ENCODE data around the gene IZUMO2. TPM values are rescaled to one million over a fixed set of nuclear protein-coding genes. Genes with fewer than 3 reads are reported as not detected.

The IZUMO2 gene
- not detected in 2 replicates for total RNA-seq

DNA sequence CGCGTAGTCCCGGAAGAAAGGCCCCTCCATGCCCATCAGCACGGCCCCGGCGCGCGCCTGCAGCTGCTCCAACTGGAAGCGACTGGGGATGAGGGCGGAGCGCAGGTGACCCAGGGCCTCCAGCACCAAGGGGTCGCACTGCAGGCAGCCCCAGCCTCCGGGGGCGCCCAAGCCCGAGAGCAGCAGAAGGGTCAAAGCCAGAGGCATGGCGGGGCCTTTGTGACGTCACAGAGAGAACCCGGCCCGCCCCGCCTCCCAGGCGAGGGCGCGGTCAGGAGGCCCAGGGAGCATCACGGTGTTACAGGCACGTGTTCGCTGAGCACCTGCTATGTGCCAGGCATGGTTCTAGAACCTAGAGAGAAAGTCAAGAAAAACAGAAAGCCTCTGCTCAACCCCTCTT is at the start of gene IZUMO2:
Gene IZUMO2 (minus strand): TSS at position 294 of the 400 bp plus-strand sequence. CDS start 87 bp downstream, at position 207.

DNA sequence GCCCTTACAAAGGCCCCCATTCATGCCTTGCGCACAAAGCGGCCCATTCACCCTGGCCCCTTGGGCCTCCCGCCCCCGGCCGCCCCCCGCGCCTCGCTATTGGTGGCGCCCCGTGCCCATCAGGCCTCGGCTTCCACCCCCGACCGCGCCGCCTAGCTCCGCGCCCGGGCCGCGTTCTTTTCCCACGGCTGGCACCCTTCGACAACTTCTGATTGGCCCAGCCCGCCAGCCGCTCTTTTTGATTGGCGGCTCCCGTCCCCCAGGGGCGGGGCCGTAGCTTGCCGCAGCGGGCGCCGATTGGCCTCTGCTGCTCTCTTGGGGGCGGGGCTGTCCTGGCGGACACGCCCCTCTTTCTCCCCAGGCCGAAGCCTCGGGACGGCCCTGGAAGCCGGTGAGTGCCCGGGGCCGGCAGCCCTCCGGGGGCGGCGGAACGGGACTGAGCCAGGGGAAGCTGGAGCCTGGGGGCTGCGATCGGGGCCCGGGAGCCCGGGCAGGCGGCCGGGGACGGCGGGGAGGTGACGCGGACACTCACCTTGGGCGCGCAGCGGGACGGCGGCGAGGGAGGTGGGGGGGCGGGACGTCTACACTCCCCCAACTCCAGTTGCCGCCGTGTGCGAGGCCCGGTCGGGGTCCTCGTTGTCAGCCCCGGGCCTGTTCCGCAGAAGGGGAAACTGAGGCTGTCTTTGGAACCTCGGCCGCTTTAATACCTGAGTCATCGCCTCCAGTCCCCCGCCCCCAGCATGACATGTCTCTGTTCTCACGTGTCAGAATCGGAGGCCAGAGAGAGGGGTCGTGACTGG is 40.4 kb upstream of the IZUMO2 start, which contains the start of gene MYH14:
Gene MYH14 (plus strand): TSS at position 342 of the 800 bp plus-strand sequence. CDS start 6,744 bp downstream, outside the sequence.

Other genes starting within 250 kb of the IZUMO2 start
- 7.4 and 12.3 TPM in 2 replicates for gene ATF5, start 234.1 kb downstream of the IZUMO2 start, total RNA-seq
- 31.5 and 68.1 TPM in 2 replicates for gene NUP62, start 233.8 kb downstream of the IZUMO2 start, total RNA-seq
- under 0.01 TPM in 1 of 2 replicates, not detected in the other for gene SIGLEC11, start 202.1 kb downstream of the IZUMO2 start, total RNA-seq
- gene VRK3, start 137.9 kb downstream of the IZUMO2 start, total RNA-seq: 26.5 and 36.8 TPM in 2 replicates
- gene ZNF473, start 137.3 kb downstream of the IZUMO2 start, total RNA-seq: 7.9 and 9.4 TPM in 2 replicates
- under 0.01 TPM in 1 of 2 replicates, not detected in the other for gene MYH14, start 40.3 kb upstream of the IZUMO2 start, total RNA-seq
- gene KCNC3, start 166.1 kb upstream of the IZUMO2 start, total RNA-seq: not detected in 2 replicates
- not detected in 2 replicates for gene NAPSA, start 202.4 kb upstream of the IZUMO2 start, total RNA-seq
- gene NR1H2, start 213.2 kb upstream of the IZUMO2 start, total RNA-seq: 74.3 and 82.1 TPM in 2 replicates
- gene POLD1, start 221.1 kb upstream of the IZUMO2 start, total RNA-seq: 10.5 and 51.7 TPM in 2 replicates

Data from placental pericyte (primary cell).